Activated T-cell treated with anti-CD3 and anti-CD28 coated beads, Interleukin-2, amount 50 U/mL, for 72 hours (primary cell): Measurements from ENCODE around the gene MED16. TPM values are rescaled to one million over a fixed set of nuclear protein-coding genes. Genes with fewer than 3 reads are reported as not detected.
"Not testable (repeated sequence)": the region's sequence is repeated elsewhere in the genome, so short reads cannot be mapped to it uniquely, and the experiment has no call there.

Experiments
- ATAC-seq, 2 donors: fragments of 150-1000 bp; cut with Tn5 transposase; replicated peaks in 1 of 2; 2 replicates each; pipeline ENCODE4 v1.10.0; 2021; ENCODE audit warnings: moderate library complexity in 2 of 2, mild to moderate bottlenecking in 1 of 2
- DNase-seq, 2 donors: peaks; one replicate each; pipeline ENCODE4 v3.0.0; 2021 to 2022; ENCODE audit warnings: mixed read lengths in 1 of 2
- H3K27ac Mint-ChIP-seq: one replicate; pipeline ENCODE4 v1.8.0; 2022; ENCODE audit warnings: mild to moderate bottlenecking, moderate library complexity, mixed read lengths
- H3K27me3 Mint-ChIP-seq: one replicate; pipeline ENCODE4 v1.8.0; 2022; ENCODE audit warnings: low read depth, mixed read lengths
- H3K36me3 Mint-ChIP-seq, 2 donors: one replicate each; pipeline ENCODE4 v1.8.0; 2022; ENCODE audit warnings: mixed read lengths in 2 of 2, mild to moderate bottlenecking in 1 of 2; ENCODE audit not compliant: insufficient read depth in 2 of 2
- H3K4me1 Mint-ChIP-seq: one replicate; pipeline ENCODE4 v1.8.0; 2022; ENCODE audit warnings: low read depth, mixed read lengths
- H3K4me3 Mint-ChIP-seq, 2 donors: one replicate each; pipeline ENCODE4 v1.8.0; 2022; ENCODE audit warnings: mild to moderate bottlenecking in 2 of 2, mixed read lengths in 2 of 2, moderate library complexity in 2 of 2
- H3K9me3 Mint-ChIP-seq, 2 donors: one replicate each; pipeline ENCODE4 v1.8.0; 2022; ENCODE audit warnings: mixed read lengths in 2 of 2
- total RNA-seq, 2 donors: library from RNA; stranded (reverse); gene quantifications; one replicate each; pipeline ENCODE4 v1.2.3, GENCODE V29; 2022

Gene MED16
- total RNA-seq, 2 donors from 2014 or later: 59.8 to 62.2 TPM

DNA sequence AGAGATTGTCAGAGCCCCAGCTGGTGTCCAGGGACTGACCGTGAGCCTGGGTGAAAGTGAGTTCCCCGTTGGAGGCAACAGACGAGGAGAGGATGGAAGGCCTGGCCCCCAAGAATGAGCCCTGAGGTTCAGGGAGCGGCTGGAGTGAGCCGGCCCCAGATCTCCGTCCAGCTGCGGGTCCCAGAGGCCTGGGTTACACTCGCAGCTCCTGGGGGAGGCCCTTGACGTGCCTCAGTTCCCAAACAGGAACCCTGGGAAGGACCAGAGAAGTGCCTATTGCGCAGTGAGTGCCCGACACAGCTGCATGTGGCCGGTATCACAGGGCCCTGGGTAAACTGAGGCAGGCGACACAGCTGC, 42.0 kb downstream of the MED16 start:
- H3K27me3 Mint-ChIP-seq: peaks cover 14% of the 10 kb centered on the region
- ATAC-seq: no peak

DNA sequence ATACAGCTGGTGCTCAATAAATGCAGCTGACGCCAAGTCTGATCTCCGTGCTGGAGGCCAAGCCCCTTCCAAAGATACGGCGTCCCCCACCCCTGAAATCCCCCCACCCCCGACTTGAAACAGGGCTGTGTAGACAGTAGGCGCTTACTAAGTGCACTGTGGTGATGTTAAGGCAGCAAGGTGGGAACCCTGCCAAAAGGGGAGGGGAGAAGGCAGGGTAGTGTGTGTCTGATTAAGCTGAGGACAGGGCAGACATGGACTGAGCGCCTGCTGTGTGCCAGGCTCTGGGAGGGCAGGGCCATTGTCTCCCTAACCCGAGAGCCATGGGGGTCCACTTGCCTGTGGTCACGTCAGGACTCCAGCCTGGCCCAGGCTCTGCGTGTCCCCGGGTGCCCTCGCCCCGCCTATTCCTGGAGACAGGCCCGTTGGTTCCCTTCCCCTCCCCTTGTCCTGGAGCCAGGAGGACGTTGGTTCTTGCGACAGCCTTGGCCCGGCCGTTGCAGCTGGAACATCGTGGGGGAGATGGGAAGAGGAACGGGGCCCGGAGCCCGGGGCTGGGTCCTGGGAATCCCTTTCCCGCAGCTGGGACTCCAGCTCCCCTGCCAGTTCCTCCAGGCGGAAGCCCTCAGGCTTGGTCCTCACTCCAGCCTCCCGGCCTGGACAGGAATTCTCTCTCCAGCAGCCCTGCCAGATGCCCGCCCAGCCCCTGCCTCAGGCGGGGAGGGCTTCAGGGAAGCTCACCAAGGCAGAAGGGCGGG, 42.6 kb downstream of the MED16 start:
- peaks cover 19% of the 10 kb centered on the region for H3K27me3 Mint-ChIP-seq
- H3K27ac Mint-ChIP-seq: no peak overlapping the region
- no peak for ATAC-seq
- H3K4me1 Mint-ChIP-seq: no peaks in the 10 kb centered on the region
- DNase-seq: no peak
- no peak overlapping the region for H3K4me3 Mint-ChIP-seq
- H3K9me3 Mint-ChIP-seq: no peaks in the 10 kb centered on the region
- H3K36me3 Mint-ChIP-seq: no peaks in the 10 kb centered on the region

More for the DNA sequence above, 42.0 kb downstream of the MED16 start:
- no peaks in the 10 kb centered on the region for H3K36me3 Mint-ChIP-seq
- no peaks in the 10 kb centered on the region for H3K4me1 Mint-ChIP-seq
- H3K4me3 Mint-ChIP-seq: no peak overlapping the region
- no peaks in the 10 kb centered on the region for H3K9me3 Mint-ChIP-seq
- no peak overlapping the region for H3K27ac Mint-ChIP-seq
- DNase-seq: no peak

DNA sequence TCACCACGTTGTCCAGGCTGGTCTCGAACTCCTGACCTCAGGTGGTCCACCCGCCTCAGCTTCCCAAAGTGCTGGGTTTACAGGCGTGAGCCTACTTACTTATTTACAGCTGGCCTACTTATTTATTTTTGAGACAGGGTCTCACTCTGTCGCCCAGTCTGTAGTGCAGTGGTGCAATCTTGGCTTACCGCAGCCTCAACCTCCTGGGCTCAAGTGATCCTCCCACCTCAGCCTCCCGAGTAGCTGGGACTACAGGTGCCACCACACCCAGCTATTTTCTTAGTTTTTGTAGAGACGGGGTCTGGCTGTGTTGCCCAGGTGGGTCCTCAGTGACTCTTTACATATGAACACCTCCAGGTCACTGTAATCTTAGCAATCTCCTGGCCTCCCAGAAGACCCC, 43.8 kb downstream of the MED16 start:
- not testable (repeated sequence) for H3K4me3 Mint-ChIP-seq, H3K9me3 Mint-ChIP-seq, ATAC-seq, H3K36me3 Mint-ChIP-seq, H3K4me1 Mint-ChIP-seq, DNase-seq, H3K27ac Mint-ChIP-seq
- H3K27me3 Mint-ChIP-seq: peaks cover 31% of the 10 kb centered on the region

DNA sequence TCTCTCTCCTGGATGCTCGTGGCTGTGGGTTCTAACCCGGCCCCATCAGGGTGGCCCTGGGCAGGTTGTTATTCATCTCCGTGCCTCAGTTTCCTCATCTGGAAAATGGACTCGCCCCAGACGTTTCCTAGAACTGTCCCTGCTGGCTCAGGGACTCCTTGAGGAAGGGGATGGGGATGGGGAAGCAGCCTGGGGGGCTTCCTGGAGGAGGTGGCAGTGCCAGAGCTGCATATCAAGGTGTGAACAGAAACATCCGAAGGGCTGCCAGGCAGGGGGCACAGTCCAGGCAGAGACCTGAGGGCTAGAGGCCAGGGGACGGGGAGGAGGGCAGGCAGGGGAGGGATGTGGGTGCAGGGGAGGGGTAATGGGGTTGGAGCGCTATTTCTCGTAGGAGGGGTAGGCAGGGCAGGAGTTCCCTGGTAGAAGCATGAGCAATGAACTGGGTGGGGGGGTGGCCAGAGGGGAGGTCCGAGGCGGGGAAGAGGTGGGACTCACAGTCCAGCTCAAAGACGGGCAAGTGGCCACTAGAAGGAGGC, 44.5 kb downstream of the MED16 start:
- ATAC-seq: no peak
- Mint-ChIP-seq H3K4me3 (no peak overlapping the region), H3K4me1 (peaks cover 5% of the 10 kb centered on the region), H3K9me3 (no peaks in the 10 kb centered on the region), H3K27me3 (peaks cover 31% of the 10 kb centered on the region), H3K36me3 (peaks cover 0 to 2% of the 10 kb centered on the region in 2 donors), H3K27ac (no peak overlapping the region)
- no peak for DNase-seq

DNA sequence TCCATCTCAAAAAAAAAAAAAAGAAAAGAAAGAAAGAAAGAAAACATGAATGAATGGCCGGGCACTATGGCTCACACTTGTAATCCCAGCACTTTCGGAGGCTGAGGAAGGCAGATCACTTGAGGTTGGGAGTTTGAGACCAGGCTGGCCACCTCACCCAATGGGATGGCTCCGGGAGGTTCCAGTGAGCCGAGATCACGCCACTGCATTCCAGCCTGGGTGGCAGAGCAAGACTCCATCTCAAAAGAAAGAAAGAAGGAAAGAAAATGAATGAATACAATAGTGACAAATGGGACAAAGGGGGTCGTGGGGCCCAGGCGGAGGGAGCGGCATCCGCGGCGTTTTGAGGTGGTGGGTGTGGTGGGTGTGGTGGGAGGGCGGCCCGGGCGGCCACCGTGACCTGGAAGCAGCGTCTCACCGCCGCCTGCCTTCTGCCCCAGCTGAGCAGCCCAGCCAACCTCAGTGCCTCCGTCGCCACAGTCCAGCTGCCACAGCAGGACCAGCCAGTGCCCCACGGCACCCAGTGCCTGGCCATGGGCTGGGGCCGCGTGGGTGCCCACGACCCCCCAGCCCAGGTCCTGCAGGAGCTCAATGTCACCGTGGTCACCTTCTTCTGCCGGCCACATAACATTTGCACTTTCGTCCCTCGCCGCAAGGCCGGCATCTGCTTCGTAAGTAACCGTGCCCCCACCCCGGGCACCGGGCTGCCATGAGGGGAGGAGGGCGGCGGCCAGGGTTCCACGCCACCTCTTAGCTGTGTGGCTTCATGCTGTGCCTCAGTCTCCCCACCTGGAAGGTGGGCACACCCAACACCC, 47.1 kb downstream of the MED16 start:
- Mint-ChIP-seq H3K9me3 (no peaks in the 10 kb centered on the region), H3K4me1 (peaks cover 5% of the 10 kb centered on the region), H3K4me3 (no peak overlapping the region), H3K36me3 (peaks cover 0 to 4% of the 10 kb centered on the region in 2 donors), H3K27me3 (peaks cover 47% of the 10 kb centered on the region), H3K27ac (no peak overlapping the region)
- no peak for DNase-seq
- no peak for ATAC-seq

DNA sequence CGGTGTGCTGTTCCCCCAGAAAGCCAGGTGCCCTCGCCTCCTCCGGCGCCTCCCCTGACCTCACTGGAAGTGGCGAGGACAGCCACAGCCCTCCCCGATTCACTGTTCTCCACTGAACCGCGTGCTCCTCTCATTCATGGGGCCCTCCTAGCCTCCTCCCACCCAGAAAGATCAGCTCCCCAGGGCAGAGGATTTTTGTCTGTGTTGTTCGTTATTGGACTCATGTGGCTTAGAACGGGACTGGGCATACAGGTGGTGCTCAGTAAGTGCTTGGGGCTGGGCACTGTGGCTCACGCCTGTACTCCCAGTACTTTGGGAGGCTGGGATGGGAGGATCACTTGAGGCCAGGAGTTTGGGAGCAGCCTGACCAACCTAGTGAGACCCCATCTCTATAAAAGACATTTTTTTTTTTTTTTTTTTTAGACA, 48.4 kb downstream of the MED16 start:
- no peak for ATAC-seq
- Mint-ChIP-seq H3K27ac (no peak overlapping the region), H3K27me3 (peaks cover 47% of the 10 kb centered on the region), H3K9me3 (no peaks in the 10 kb centered on the region), H3K4me3 (peak overlapping the region in 1 of 2 donors; percentile 63), H3K4me1 (peaks cover 5% of the 10 kb centered on the region), H3K36me3 (peaks cover 0 to 4% of the 10 kb centered on the region in 2 donors)
- DNase-seq: no peak

DNA sequence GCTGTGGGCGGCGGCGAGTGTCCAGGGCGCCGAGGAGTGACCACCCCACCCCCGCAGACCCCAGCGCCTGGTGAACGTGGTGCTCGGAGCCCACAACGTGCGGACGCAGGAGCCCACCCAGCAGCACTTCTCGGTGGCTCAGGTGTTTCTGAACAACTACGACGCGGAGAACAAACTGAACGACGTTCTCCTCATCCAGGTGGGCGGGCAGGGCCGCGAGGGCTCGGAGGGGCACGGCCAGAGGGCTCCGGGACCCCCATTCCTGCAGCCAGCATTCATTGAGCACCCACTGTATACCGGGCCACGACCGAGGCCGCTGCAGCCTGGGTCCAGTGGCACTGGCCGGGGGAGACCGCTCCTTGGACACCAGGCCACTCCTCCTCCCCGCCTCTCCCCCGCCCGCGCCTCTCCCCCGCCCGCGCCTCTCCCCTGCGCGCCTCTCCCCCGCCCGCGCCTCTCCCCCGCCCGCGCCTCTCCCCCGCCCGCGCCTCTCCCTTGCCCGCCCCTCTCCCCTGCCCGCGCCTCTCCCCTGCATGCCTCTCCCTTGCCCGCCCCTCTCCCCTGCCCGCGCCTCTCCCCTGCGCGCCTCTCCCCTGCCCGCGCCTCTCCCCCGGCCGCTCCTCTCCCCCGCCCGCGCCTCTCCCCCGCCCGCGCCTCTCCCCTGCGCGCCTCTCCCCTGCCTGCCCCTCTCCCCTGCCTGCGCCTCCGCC, 49.0 kb downstream of the MED16 start:
- no peak for ATAC-seq
- H3K36me3 Mint-ChIP-seq: peaks cover 0 to 4% of the 10 kb centered on the region in 2 donors
- no peak for DNase-seq
- peaks cover 47% of the 10 kb centered on the region for H3K27me3 Mint-ChIP-seq
- no peaks in the 10 kb centered on the region for H3K9me3 Mint-ChIP-seq
- H3K4me3 Mint-ChIP-seq: peak overlapping the region in 1 of 2 donors; percentile 63
- H3K27ac Mint-ChIP-seq: no peak overlapping the region
- H3K4me1 Mint-ChIP-seq: peaks cover 5% of the 10 kb centered on the region

DNA sequence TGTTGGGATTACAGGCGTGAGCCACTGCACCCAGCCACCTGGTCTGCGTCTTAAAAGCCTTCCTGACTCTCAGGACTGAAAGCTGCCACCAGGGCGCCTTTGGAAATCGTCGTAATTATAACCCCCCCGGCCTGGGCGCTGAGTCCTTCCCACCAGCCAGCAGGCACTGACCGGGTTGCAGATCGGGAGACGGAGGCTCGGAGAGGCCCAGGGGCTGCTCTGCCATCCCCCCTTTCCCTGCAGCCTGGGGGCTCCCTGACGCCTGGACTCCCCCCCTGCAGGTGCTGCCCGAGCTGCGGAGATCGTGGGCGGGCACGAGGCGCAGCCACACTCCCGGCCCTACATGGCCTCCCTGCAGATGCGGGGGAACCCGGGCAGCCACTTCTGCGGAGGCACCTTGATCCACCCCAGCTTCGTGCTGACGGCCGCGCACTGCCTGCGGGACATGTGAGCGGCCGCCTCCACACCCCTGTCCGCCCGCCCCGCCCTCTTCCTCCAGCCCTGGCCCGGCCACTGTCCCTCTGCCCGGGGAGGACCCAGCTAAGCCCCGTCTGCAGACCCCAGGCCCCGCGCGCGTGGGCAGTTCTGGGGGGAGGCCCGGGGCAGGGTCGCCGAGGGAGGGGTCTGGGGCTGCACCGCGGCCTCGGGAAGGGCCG, 49.7 kb downstream of the MED16 start:
- Mint-ChIP-seq H3K27ac (no peak overlapping the region), H3K4me1 (peaks cover 5% of the 10 kb centered on the region), H3K27me3 (peaks cover 47% of the 10 kb centered on the region), H3K9me3 (no peaks in the 10 kb centered on the region), H3K36me3 (peaks cover 0 to 4% of the 10 kb centered on the region in 2 donors), H3K4me3 (peak overlapping the region in 1 of 2 donors; percentile 8)
- DNase-seq (no peak), ATAC-seq (peak in 1 of 2 donors; percentile 18)

DNA sequence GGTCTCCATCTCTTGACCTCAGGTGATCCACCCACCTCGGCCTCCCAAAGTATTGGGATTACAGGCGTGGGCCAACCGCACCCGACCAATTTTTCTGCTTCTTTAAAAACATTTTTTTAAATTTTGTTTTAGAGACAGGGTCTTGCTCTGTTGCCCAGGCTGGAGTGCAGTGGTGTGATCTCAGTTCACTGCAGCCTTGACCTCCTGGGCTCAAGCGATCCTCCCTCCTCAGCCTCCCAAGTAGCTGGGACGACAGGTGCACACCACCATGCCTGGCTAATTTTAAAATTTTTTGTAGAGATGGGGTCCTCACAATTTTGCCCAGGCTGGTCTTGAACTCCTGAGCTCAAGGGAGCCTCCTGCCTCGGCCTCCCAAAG, 50.2 kb downstream of the MED16 start:
- H3K27me3 Mint-ChIP-seq: peaks cover 46% of the 10 kb centered on the region
- ATAC-seq, H3K9me3 Mint-ChIP-seq, H3K4me1 Mint-ChIP-seq, DNase-seq, H3K27ac Mint-ChIP-seq, H3K36me3 Mint-ChIP-seq: not testable (repeated sequence)
- peak overlapping the region in 1 of 2 donors; percentile 8 for H3K4me3 Mint-ChIP-seq

DNA sequence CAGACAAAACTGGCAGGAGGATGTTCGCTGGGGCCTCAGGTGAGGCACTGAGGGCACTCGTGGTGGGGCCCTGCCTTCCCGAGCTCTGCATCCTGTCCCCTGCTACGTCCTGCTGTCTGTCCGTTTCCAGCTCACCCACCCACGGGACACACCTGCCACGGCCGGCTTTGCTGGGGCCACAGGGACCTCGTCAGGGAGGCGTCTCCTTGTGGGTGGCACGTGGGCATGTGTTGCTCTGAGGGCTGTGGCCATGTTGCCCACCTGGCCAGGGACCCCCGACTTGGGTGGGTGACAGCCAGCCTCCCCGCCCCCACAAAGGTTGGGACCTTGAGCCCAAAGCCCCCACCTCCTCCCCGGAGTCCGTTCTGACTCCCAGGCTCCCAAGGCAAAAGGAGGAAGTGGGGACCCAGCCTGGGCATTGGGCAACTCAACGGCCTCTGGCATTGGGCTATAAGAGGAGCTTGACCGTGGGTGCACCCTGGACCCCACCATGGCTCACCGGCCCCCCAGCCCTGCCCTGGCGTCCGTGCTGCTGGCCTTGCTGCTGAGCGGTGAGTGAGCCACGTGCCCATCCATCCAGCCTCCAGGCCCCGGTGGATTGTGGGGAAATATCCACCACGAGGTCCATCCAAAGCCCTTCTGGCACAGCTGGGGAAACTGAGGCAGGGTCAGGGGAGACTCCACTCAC, 52.3 kb downstream of the MED16 start, which contains the start of gene PRTN3:
TSS of gene PRTN3 (plus strand) at position 481 of the 688 bp plus-strand sequence. CDS start at position 491, 10 bp downstream.
- peaks cover 5% of the 10 kb centered on the region for H3K4me1 Mint-ChIP-seq
- H3K4me3 Mint-ChIP-seq: no peak within 1 kb of the TSS
- no peaks in the 10 kb centered on the region for H3K9me3 Mint-ChIP-seq
- H3K27ac Mint-ChIP-seq: no peak within 1 kb of the TSS
- peaks cover 48% of the 10 kb centered on the region for H3K27me3 Mint-ChIP-seq
- no peak for DNase-seq
- H3K36me3 Mint-ChIP-seq: peaks cover 0 to 4% of the 10 kb centered on the region in 2 donors
- no peak for ATAC-seq

DNA sequence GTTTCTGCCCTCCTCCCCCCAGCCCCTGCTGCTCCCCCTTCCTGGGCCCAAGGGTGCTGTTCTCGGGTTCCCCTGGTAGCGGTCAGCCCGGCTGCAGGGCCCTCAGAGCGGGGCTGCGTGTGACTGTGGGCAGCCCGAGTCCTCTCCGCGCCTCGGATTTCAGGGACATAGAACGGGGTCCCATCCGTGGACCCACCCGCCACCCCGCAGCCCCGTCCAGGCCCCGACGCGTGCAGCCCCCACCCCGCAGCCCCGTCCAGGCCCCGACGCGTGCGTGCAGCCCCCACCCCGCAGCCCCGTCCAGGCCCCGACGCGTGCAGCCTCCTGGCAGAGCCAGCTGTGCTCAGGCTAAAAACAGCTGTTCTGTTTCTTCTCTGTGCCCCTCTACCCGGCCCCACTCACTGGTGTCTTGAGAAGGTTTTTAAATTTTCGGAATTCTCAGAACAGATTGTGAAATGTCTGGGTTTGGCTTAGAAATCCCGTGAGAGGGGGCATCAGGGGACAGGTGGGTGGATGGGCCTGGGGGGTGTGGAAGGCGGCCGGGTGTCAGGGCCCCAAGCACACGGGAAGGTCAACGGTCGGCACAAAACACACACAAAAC, 57.7 kb downstream of the MED16 start:
- Mint-ChIP-seq H3K4me3 (no peak overlapping the region), H3K9me3 (no peaks in the 10 kb centered on the region), H3K27me3 (peaks cover 18% of the 10 kb centered on the region), H3K4me1 (no peaks in the 10 kb centered on the region), H3K36me3 (no peaks in the 10 kb centered on the region), H3K27ac (no peak overlapping the region)
- ATAC-seq (no peak), DNase-seq (no peak)

DNA sequence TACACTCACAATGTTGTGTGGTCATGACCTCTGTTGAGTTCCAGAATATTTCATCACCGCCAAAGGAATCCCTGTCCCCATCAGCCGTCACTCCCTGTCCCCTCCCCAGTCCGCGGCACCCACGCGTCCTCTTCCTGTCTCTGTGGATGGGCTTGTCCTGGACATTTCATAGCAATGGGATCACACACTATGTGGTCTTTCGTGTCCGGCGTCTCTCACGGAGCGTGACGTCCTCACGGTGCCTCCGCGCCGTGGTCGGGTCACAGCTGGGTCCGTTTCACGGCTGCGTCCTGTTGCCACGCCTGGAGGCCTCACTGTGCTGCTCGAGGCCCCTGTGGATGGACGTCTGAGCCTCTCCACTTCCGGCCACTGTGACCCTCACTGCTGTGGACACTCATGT, 58.8 kb downstream of the MED16 start:
- DNase-seq (no peak), ATAC-seq (no peak)
- no peaks in the 10 kb centered on the region for H3K4me1 Mint-ChIP-seq
- H3K4me3 Mint-ChIP-seq: no peak overlapping the region
- no peaks in the 10 kb centered on the region for H3K36me3 Mint-ChIP-seq
- H3K27me3 Mint-ChIP-seq: peaks cover 18% of the 10 kb centered on the region
- no peaks in the 10 kb centered on the region for H3K9me3 Mint-ChIP-seq
- no peak overlapping the region for H3K27ac Mint-ChIP-seq
